Measurements from ENCODE around the gene LCN6.
A peak's percentile ranks its signal among the peaks of the same experiment; 100 is the strongest.
"Not testable (repeated sequence)": the region's sequence is repeated elsewhere in the genome, so short reads cannot be mapped to it uniquely, and the experiment has no call there.

Gene LCN6

DNA sequence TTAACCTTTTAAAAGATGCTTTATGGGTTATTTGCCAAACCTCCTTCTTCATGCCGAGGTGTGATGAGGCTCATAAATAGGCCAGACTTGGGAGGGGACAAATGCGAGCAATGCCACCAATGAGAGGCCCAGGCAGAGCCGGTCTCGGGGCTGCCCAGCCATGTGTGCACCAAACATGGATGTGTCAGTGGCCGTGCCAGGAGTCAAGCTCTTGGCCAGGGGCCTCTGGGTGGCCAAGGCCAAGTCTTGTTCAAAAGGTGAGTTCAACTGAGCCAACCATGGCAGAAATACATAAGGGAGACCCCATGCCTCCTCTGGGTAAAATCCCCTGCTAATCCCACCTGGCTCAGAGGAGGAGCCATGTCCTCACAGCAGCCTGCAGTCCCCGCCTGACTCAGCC is 26.9 kb upstream of the LCN6 start:
- Histone ChIP-seq H3K4me3 (ENCODE audit: low read depth, low read length) (no peak overlapping the region), H3K27me3 (ENCODE audit: control insufficient read depth, insufficient read depth, low read length) (peaks cover 17% of the 10 kb centered on the region), H3K9ac (ENCODE audit: low read depth, low read length) (no peak overlapping the region), H3K36me3 (ENCODE audit: control insufficient read depth, insufficient read depth, low read length) (no peaks in the 10 kb centered on the region), H3K4me1 (ENCODE audit: control insufficient read depth, insufficient read depth, low read length) (no peaks in the 10 kb centered on the region), H3K9me3 (ENCODE audit: control insufficient read depth, insufficient read depth, low read length) (peaks cover 6% of the 10 kb centered on the region)

DNA sequence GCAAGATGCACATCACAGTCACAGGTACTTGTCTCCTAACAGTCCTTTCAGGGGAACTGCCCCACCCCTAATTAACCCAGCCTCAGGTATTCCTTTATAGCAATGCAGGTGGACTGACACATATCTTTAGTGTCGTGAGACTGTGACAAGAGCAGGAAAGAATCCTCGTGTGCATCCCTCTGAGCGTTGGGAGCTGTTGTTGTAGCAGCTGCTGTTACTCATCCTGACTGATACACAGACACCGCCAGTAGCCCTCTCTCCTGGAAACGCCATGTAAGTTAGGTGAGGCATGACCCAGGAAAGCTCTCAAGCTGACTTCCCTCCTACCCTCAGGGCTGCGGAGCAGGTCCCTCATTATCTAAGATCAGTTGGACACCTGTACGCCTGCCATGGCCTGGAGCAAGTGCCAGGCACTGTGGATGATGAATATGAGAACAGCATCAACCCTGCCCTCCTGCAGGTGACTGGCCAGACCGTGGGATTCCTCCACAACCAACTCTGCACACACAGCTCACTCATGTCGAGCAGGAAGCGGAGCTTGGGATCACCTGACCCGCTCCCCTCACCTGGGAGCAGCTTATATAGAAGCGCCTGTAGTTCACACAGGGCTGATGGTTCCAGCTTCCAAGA is 26.2 kb upstream of the LCN6 start:
- no peak overlapping the region for H3K9ac ChIP-seq (ENCODE audit: low read depth, low read length)
- H3K9me3 ChIP-seq (ENCODE audit: control insufficient read depth, insufficient read depth, low read length) = peaks cover 6% of the 10 kb centered on the region
- H3K27me3 ChIP-seq (ENCODE audit: control insufficient read depth, insufficient read depth, low read length) = peaks cover 17% of the 10 kb centered on the region
- no peaks in the 10 kb centered on the region for H3K36me3 ChIP-seq (ENCODE audit: control insufficient read depth, insufficient read depth, low read length)
- H3K4me3 ChIP-seq (ENCODE audit: low read depth, low read length) = no peak overlapping the region
- no peaks in the 10 kb centered on the region for H3K4me1 ChIP-seq (ENCODE audit: control insufficient read depth, insufficient read depth, low read length)

DNA sequence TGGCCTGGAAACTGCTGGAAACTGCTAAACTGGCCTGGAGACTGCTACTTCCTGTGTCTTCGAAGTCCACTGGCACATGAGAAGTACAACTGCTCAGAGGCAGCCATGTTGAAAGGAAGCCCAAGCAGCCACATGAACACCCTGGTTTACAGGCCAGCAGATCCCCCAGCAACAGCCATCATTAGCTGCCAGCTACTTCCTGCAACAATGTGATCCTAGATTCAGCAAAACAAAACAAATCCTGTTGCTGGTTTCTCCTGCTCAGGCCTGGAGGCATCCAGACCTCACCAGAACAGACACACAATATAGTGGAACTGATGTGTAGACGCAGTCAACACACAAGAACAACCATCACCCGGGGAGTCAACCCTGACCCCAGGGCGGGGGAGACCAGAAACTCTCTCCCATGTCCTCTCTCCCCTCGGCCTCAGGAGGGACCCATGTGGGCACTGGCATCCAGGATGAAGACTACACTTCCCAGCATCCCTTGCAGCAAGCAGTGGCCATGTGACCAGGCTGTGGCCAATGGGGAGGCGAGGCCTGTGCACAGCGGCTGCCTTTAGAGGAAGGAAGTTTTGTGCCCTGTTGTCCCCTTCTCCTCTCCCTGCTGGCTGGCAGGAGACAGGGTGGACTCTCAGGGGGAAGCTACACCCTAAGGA is 25.2 kb upstream of the LCN6 start:
- peaks cover 6% of the 10 kb centered on the region for H3K9me3 ChIP-seq (ENCODE audit: control insufficient read depth, insufficient read depth, low read length)
- H3K9ac ChIP-seq (ENCODE audit: low read depth, low read length) = no peak overlapping the region
- H3K4me3 ChIP-seq (ENCODE audit: low read depth, low read length) = no peak overlapping the region
- H3K36me3 ChIP-seq (ENCODE audit: control insufficient read depth, insufficient read depth, low read length) = no peaks in the 10 kb centered on the region
- H3K27me3 ChIP-seq (ENCODE audit: control insufficient read depth, insufficient read depth, low read length) = peaks cover 13% of the 10 kb centered on the region
- no peaks in the 10 kb centered on the region for H3K4me1 ChIP-seq (ENCODE audit: control insufficient read depth, insufficient read depth, low read length)

DNA sequence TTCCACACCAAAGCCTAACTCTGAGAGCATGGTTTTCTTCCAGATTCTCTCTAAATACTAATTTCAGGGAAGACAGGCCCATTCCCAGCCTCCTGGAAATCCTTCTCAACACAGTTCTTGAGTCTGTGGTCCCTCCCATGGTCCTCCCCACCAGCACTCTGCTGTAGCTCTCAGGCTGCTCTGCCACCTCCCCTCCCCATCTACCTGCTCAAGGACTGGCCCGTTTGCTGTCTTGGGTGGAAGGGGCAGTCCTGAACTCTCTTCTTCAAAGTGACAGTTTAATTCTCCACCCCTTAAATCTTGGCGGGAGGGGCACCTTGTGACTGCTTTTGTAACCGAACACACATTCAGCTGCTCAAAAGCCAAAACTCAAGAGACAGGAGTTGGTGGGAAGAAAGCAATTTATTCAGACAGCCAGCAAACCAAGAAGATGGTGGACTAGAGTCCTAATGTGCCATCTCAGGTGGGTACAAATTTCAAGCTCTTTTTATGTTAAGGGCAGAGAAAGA is 23.6 kb upstream of the LCN6 start:
- no peak overlapping the region for H3K9ac ChIP-seq (ENCODE audit: low read depth, low read length)
- no peaks in the 10 kb centered on the region for H3K4me1 ChIP-seq (ENCODE audit: control insufficient read depth, insufficient read depth, low read length)
- H3K9me3 ChIP-seq (ENCODE audit: control insufficient read depth, insufficient read depth, low read length) = peaks cover 6% of the 10 kb centered on the region
- peaks cover 4% of the 10 kb centered on the region for H3K27me3 ChIP-seq (ENCODE audit: control insufficient read depth, insufficient read depth, low read length)
- no peaks in the 10 kb centered on the region for H3K36me3 ChIP-seq (ENCODE audit: control insufficient read depth, insufficient read depth, low read length)
- no peak overlapping the region for H3K4me3 ChIP-seq (ENCODE audit: low read depth, low read length)

DNA sequence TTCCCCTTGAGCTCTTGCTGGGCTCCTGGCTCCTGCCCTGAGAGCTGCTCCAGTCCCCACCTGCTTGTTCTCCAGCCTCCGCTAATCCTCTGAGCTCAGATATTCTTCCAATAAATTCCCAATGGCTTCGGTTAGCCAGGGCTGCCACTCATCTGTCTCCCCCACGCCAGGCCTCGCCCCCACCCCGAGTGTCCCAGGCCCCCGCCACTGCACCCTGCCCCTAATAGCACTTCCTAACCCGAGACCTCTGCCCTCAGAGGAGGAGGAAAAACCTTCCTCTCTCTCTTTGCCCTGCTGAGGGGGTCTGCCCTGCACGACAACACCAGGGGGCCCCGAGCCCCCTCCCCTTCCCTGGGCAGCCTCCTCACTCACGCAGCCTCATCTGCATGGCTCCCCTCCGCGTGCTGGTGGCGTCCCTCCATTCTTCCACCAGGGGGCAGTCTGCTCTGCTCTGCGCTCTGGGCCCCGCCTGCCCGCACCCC is 21.4 kb upstream of the LCN6 start:
- no peaks in the 10 kb centered on the region for H3K4me1 ChIP-seq (ENCODE audit: control insufficient read depth, insufficient read depth, low read length)
- H3K4me3 ChIP-seq (ENCODE audit: low read depth, low read length) = peak overlapping the region; percentile 39
- peaks cover 6% of the 10 kb centered on the region for H3K9me3 ChIP-seq (ENCODE audit: control insufficient read depth, insufficient read depth, low read length)

DNA sequence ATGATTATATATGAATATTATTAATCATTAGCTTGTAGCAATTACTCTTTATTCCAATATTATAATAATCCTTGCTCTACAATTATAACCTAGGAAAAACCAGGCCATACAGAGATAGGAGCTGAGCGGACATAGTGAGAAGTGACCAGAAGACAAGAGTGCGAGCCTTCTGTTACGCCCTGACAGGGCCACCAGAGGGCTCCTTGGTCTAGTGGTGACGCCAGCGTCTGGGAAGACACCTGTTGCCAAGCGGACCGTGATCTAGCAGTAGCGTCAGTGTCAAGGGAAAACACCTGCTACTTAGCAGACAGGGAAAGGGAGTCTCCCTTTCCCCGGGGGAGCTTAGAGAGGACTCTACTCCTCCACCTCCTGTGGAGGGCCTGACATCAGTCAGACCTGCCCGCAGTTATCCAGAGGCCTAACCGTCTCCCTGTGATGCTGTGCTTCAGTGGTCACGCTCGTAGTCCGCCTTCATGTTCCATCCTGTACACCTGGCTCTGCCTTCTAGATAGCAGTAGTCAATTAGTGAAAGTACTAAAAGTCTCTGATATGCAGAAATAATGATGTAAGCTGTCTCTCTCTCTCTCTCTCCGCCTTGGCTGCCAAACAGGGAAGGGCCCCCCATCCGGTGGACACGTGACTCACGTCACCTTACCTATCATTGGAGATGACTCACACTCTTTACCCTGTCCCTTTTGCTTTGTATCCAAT is 18.2 kb upstream of the LCN6 start:
- H3K4me1 ChIP-seq (ENCODE audit: control insufficient read depth, insufficient read depth, low read length); H3K4me3 ChIP-seq (ENCODE audit: low read depth, low read length); H3K9me3 ChIP-seq (ENCODE audit: control insufficient read depth, insufficient read depth, low read length); H3K9ac ChIP-seq (ENCODE audit: low read depth, low read length); H3K36me3 ChIP-seq (ENCODE audit: control insufficient read depth, insufficient read depth, low read length); H3K27me3 ChIP-seq (ENCODE audit: control insufficient read depth, insufficient read depth, low read length): not testable (repeated sequence)

More for the DNA sequence above, 21.4 kb upstream of the LCN6 start:
- Histone ChIP-seq H3K9ac (ENCODE audit: low read depth, low read length) (no peak overlapping the region), H3K36me3 (ENCODE audit: control insufficient read depth, insufficient read depth, low read length) (no peaks in the 10 kb centered on the region), H3K27me3 (ENCODE audit: control insufficient read depth, insufficient read depth, low read length) (no peaks in the 10 kb centered on the region)

DNA sequence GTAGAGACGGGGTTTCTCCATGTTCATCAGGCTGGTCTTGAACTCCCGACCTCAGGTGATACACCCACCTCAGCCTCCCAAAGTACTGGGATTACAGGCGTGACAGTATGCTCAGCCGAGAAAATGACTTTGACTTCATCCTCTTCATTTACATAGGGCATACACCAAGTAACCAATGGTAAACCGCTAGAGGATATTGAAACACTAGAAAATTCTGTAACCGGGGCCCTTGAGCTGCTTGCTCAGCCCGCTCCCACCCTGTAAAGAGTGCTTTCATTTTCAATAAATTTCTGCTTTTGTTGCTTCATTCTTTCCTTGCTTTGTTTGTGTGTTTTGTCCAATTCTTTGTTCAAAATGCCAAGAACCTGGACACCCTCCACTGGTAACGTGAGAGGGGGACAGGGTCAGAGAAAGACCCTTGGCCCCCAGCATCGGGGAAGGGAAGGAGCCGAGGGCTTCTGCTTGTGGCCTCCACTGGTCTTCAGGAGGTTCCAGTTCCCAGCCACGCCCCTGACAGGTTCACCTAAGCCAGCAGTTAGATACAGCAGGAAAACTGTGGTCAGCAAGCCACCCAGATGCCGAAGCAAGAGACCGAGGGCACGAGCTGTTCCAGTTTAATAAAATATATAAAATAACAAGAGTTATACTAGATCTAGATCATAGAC is 17.6 kb upstream of the LCN6 start:
- not testable (repeated sequence) for H3K27me3 ChIP-seq (ENCODE audit: control insufficient read depth, insufficient read depth, low read length); H3K9ac ChIP-seq (ENCODE audit: low read depth, low read length); H3K36me3 ChIP-seq (ENCODE audit: control insufficient read depth, insufficient read depth, low read length); H3K4me3 ChIP-seq (ENCODE audit: low read depth, low read length); H3K4me1 ChIP-seq (ENCODE audit: control insufficient read depth, insufficient read depth, low read length); H3K9me3 ChIP-seq (ENCODE audit: control insufficient read depth, insufficient read depth, low read length)

DNA sequence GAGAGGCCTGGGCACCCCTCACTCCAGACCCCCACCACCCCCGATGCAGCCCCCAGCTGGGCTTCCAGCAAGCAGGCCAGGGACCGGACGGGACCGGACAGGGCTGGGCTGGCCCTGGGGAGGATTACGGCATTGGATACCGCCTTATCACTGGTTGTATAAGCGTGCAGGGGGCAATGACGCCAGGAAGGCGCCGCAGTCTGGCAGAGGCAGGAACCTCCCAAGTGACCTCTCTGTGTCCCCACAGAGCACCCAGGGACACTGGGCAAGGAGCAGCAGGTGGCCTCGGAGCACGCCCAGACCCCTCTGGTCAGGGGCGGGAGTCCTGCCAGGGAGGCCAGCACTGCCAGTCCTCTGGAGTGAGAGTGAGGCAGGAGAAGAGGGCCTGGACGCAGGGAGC is 16.7 kb upstream of the LCN6 start:
- no peaks in the 10 kb centered on the region for H3K27me3 ChIP-seq (ENCODE audit: control insufficient read depth, insufficient read depth, low read length)
- peaks cover 2% of the 10 kb centered on the region for H3K4me1 ChIP-seq (ENCODE audit: control insufficient read depth, insufficient read depth, low read length)
- H3K9ac ChIP-seq (ENCODE audit: low read depth, low read length) = no peak overlapping the region
- no peaks in the 10 kb centered on the region for H3K36me3 ChIP-seq (ENCODE audit: control insufficient read depth, insufficient read depth, low read length)
- no peak overlapping the region for H3K4me3 ChIP-seq (ENCODE audit: low read depth, low read length)
- no peaks in the 10 kb centered on the region for H3K9me3 ChIP-seq (ENCODE audit: control insufficient read depth, insufficient read depth, low read length)

DNA sequence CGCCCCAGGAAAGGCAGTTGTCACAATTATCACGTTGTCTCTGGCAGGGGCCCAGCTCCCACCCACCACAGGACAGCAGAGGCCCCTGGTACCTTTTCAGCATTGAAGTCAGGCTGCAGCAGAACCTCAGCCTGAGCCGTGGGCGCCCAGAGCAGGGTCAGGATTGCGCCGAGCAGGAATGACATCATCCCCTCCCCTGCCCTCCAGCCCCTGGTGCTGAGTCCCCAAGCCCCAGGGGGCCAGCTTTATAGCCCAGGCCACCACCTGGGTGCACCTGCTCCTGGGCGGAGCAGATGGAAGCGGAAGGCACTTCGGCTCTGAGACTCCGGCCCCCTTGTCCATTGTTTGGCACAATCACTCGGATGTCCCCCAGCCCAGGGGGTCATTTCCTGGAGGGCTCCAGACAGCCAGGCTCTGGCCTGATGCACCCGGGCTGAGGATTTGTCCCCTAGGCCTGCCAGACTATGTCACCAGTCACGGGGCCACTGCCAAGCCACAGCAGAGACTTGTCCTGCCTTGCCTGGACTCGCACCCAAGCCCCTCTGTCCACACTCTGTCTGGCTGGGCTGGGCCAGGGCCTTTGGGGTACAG is 16.1 kb upstream of the LCN6 start, which contains the start of gene LCN15:
Gene LCN15, minus strand, starts transcription at position 218 of the 591 bp plus-strand sequence. Its CDS starts 30 bp downstream, at position 188.
- Histone ChIP-seq H3K4me1 (ENCODE audit: control insufficient read depth, insufficient read depth, low read length) (peaks cover 2% of the 10 kb centered on the region), H3K27me3 (ENCODE audit: control insufficient read depth, insufficient read depth, low read length) (no peaks in the 10 kb centered on the region), H3K9me3 (ENCODE audit: control insufficient read depth, insufficient read depth, low read length) (no peaks in the 10 kb centered on the region), H3K9ac (ENCODE audit: low read depth, low read length) (no peak within 1 kb of the TSS), H3K36me3 (ENCODE audit: control insufficient read depth, insufficient read depth, low read length) (no peaks in the 10 kb centered on the region), H3K4me3 (ENCODE audit: low read depth, low read length) (peak within 1 kb of the TSS; percentile 13)

DNA sequence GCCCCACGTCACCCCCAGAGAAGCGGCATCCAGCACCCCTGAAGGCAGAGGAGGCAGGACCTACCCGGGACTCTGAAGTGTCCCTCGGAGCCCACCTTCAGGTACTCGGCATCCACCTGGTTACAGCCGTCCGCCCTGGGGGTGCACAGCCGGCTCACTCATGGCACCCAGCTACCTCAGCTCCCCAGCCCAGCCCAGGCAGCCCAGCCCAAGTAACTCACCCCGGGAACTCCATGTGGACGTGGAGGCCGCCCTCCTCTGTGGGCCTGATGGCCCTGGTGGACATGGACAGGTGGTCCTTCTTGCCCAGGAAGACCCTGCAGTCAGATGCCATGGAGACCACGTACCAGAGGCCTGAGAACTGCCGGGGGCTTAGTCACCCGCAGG is 15.3 kb upstream of the LCN6 start:
- H3K36me3 ChIP-seq (ENCODE audit: control insufficient read depth, insufficient read depth, low read length) = no peaks in the 10 kb centered on the region
- H3K9ac ChIP-seq (ENCODE audit: low read depth, low read length) = no peak overlapping the region
- H3K4me3 ChIP-seq (ENCODE audit: low read depth, low read length) = peak overlapping the region; percentile 13
- peaks cover 2% of the 10 kb centered on the region for H3K4me1 ChIP-seq (ENCODE audit: control insufficient read depth, insufficient read depth, low read length)
- no peaks in the 10 kb centered on the region for H3K27me3 ChIP-seq (ENCODE audit: control insufficient read depth, insufficient read depth, low read length)
- H3K9me3 ChIP-seq (ENCODE audit: control insufficient read depth, insufficient read depth, low read length) = no peaks in the 10 kb centered on the region

DNA sequence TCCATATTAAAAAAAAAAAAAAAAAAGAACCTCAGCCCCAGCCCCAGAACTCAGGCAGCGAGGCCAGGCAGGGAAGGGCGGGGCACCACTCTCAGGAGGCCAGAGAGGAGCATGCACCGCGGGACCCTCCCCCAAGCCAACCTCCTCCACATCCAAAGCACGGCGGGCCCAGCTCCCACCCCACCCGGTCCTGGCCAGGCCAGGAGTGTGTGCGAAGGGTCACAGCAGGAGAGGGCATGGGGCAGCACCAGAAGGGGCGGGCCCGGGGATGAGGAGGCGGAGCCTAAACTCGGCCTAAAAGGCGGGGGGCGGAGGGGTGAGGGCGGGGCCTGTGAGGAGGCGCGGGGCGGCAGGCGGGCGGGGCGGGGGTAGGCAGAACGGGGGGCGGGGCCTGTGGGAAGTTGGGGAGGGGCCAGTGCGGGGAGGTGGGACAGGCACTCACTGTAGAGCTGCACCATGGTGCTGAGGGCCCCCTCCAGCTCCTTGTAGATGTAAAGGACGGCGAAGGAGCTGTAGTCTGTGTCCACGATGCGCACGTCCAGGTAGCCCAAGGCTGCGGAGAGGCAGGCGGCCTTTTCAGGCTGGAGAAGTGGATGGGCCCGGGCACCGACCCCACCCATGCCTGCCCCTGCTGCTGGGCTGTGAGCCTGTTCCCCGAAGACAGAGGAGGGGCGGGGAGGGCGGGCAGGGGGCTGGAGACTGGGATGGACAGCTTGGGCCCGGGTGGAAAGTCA is 14.8 kb upstream of the LCN6 start:
- no peak overlapping the region for H3K9ac ChIP-seq (ENCODE audit: low read depth, low read length)
- H3K27me3 ChIP-seq (ENCODE audit: control insufficient read depth, insufficient read depth, low read length) = no peaks in the 10 kb centered on the region
- H3K4me1 ChIP-seq (ENCODE audit: control insufficient read depth, insufficient read depth, low read length) = peaks cover 2% of the 10 kb centered on the region
- peak overlapping the region; percentile 13 for H3K4me3 ChIP-seq (ENCODE audit: low read depth, low read length)
- H3K36me3 ChIP-seq (ENCODE audit: control insufficient read depth, insufficient read depth, low read length) = no peaks in the 10 kb centered on the region
- no peaks in the 10 kb centered on the region for H3K9me3 ChIP-seq (ENCODE audit: control insufficient read depth, insufficient read depth, low read length)

Data from iPS-15b (cell line).